Hematopoietic multipotent progenitor cell treated with erythropoietin and hydrocortisone succinate and interleukin-3 and kit ligand, for 17 days (in vitro differentiated cells): ENCODE data around the gene BIVM.
"Not testable (repeated sequence)": the region's sequence is repeated elsewhere in the genome, so short reads cannot be mapped to it uniquely, and the experiment has no call there.

Experiments
- DNase-seq: peaks from one replicate; pipeline ENCODE4 v3.0.0-alpha.2; 2015; ENCODE audit warnings: low spot score

Gene BIVM, protein sequence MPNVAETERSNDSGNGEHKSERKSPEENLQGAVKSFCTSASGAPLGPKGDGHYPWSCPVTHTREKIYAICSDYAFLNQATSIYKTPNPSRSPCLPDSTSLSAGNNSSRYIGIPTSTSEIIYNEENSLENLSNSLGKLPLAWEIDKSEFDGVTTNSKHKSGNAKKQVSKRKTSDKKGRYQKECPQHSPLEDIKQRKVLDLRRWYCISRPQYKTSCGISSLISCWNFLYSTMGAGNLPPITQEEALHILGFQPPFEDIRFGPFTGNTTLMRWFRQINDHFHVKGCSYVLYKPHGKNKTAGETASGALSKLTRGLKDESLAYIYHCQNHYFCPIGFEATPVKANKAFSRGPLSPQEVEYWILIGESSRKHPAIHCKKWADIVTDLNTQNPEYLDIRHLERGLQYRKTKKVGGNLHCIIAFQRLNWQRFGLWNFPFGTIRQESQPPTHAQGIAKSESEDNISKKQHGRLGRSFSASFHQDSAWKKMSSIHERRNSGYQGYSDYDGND

DNA sequence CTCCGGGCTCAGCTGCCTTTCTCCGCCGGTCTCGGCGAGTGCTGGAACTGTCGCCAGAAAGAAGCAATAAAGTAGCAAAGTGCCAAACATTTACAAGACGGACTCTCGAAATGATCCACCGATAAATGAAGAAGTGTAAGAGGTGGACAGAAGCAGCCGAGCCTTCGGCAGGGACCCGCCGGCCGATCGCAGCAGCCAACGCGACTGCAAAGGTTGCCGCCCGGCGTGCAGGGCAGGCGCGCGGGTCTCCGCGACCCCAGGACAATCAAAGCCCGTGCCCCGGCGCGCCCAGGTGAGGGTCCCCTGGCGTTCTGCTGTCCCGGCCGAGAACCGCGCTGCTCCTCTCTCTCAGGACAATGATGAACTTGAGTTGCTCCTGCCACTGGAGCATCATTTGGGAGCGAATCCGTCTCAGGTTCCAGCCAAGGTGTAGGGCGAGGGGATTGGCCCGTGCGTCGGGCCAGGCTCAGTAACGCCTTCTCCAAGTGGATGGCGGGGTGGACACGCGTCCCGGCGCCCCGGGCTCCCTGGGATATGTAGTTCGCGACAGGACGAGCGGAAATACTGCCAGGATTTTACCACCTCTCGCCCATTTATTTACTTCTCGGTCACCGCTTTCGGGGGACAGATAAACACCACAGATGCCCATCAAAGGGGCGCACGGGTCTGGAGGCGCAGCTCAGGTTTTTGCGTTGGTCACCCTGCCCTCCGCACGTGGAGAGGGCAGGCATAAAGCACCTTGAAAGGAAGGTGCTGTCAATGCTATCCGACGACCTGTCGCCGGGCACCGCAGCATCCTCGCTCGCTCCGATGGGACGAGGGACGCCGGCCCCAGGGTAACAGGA lies at the start of gene BIVM, which contains the start of gene POGLUT2:
Gene BIVM (plus strand): TSS at position 539 of the 845 bp plus-strand sequence. CDS start 8,149 bp downstream, outside the sequence.
Gene POGLUT2 (minus strand): TSS at position 396 of the 845 bp plus-strand sequence. CDS start 306 bp downstream, at position 90.
- DNase-seq, result no peak

DNA sequence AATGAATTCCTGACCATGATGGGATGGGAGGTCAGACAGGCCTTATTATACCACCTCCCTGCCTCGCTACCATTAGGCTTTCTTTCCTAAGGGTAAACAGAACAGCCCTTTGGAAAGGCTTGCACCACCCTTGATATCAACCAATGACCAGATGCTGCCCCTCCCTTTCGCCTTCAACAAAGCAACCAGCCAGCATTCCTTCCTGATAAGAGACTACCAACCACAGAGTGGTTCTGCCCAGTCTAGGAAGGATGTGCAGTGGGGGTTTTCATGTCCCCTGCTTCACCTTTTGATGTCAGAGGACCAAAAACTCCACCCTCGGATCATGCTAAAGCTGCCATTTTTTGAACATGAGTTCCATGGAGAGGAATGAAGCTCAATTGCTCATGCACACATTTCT lies 47.0 kb upstream of the BIVM start:
- no peak for DNase-seq

DNA sequence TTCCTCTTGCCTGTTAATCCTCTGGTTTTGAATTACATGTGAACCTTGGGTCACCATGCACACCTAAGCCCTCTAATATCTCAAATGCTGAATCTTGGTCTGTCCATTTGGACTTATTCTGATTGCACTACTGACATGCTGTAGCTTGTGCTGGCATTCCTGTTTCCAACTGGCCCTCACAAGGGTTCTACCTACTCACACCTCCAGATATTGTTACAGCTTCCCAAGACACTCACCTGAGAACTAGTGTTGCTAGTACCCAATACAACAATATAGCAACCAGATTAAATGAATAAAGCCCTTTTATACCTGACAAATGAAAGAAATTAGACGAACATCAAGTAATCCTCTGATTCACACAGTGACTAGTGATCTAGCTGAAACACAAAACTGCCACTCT lies 41.9 kb upstream of the BIVM start:
- DNase-seq, result no peak

DNA sequence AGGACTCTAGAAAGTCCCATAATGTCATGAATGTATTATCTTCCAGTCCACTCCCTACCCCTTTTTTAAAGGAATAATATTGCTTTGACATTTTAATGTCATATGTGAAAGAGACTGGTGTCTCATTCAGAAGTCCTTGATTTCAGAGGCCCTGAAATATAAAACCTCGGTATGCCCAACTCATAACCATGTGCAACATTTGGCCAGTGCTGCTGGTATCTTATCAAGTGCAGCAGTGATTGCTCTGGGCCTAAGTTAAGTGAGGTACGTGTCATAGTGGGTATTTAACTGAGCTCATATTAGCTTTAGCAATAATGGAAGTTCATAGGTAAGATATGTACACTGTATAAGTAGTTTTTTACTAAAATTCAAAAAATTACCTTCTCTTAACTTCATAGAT lies 40.1 kb upstream of the BIVM start:
- DNase-seq, result no peak

DNA sequence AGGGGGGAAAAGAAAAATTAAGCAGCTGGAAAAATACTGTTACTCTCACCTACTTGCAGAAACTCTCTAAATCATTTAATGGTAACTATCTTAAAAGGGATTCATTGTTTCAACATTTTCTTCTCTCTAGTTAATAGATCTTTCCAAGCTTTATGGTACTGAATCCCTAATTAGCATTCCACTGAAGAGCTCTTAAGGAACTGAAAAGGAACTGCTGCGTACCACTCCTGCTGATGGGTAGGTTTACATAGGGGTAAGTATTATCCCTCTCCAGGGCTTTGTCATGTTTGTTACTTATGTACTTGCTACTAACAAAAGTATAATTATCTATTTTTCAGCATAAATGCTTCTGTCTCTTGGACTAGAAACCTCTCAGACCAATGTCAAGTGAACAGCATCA lies 37.8 kb upstream of the BIVM start:
- no peak for DNase-seq

DNA sequence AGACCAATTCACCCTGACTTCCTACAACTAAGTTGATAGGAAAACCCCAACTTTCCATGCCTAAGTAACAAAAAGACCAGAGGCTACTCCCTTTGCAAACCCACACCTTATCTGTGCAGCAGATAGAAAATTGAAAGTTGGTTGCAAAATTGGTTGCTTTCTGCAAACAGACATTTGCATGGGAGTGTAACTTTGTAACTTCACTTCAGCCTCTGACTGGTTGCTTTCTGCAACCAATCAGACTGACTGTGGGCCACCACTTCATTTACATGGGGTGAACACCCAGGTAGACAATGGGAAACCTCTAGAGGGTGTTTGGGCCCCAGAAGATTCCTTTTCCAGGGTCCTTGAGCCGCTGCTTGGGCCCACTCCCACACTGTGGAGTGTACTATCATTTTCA lies 35.2 kb upstream of the BIVM start:
- no peak for DNase-seq

DNA sequence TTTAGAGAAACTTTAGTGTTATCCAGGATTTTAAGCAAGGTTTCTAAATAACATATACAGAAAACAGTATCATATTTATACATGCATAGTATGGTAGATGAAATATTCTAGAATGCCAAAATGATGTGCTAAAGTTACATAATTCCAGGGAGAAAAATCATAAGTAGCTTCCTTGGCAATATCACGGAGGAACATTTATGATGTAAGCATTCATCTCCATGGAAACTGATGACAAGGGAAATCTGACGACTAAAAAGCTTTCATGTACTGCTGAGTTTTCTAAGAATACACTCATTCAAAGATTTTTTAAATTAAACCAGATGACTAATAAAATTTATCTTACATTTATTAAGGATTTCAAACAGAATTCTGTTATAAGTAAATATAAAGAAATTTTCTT lies 30.0 kb upstream of the BIVM start:
- no peak for DNase-seq

DNA sequence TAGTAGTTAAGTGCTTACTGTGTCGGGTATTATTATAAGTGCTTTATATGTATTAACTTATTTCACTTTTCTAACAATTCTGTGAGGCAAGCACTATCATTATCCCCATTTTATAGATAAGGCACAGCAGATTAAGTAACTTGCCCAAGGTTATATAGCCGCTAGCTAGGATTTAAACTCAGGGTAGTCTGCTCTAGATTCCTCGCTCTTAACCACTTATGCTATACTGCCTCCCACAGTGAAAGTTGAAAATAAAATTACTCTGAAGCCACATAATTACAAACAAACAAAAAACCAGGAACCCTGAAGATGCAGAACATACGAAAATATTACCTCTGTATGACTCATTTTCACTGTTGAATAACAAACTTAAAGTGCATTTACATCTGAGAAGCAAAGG lies 29.2 kb upstream of the BIVM start:
- no peak for DNase-seq

DNA sequence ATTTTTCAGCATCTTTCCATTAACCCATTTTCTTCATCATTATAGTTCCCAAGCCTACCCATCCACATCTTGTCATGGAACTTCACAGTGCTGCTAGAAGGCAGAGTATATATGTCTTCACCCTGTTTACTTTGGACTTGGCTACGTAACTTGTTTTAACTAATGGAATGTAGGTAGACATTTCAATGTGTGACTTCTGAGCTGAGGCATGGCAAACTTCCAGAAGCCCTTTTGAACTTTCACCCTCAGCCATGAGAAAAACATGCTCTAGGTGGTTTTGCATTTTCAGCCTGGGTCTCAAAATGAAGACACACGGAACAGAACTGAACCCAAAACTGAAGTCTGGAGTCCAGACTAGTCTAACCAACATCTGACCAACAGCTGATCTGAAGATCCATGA lies 28.5 kb upstream of the BIVM start:
- DNase-seq, result no peak

DNA sequence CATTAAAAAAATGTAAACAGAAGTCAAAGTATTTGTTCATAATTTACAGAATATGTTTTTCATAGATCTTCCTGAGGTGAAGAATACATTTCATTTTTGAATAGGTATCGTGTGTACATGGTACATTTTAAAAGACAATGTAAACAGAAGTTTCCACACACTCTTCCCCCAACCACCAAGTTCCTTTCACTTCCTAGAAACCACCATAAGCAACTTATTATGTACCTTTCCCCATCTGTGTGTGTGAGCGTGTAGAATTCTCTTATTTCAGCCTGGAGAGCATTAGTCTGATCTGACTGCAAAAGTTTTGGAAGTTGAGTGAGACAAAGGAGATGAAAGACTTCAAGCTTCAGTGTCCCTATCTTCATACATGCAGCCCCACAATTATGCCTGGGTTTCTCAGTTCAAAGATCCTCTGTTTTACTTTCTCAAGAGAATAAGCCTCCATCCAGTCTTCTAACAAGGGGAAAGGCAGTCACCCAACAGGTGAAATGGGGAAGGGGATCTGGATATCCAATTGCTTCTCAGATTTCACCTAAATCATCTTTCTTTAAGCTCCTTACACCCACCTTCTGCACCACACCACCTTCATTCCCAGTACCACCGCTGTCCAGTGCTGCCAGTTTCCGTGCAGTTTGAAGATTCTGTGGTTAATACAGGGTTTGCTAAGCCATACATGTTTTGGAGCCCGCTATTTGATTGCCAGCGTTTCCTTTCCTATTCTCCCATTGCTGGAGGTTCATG lies 27.4 kb upstream of the BIVM start:
- no peak for DNase-seq

DNA sequence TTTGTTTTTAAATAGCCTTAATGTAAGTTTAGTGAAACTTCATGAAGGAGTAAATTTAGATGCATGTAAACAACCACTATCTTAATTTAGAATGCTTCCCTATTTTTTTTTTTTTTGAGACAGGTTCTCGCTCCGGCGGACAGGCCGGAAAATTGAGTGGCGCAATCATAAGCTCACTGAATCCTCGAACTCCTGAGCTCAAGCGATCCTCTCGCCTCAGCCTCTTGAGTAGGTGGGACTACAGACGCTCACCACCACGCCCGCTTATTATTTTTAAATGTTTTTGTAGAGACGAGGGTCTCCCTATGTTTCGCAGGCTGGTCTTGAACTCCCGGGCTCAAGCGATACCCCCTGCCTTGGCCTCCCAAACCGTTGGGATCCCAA lies 26.9 kb upstream of the BIVM start:
- DNase-seq, result no peak

DNA sequence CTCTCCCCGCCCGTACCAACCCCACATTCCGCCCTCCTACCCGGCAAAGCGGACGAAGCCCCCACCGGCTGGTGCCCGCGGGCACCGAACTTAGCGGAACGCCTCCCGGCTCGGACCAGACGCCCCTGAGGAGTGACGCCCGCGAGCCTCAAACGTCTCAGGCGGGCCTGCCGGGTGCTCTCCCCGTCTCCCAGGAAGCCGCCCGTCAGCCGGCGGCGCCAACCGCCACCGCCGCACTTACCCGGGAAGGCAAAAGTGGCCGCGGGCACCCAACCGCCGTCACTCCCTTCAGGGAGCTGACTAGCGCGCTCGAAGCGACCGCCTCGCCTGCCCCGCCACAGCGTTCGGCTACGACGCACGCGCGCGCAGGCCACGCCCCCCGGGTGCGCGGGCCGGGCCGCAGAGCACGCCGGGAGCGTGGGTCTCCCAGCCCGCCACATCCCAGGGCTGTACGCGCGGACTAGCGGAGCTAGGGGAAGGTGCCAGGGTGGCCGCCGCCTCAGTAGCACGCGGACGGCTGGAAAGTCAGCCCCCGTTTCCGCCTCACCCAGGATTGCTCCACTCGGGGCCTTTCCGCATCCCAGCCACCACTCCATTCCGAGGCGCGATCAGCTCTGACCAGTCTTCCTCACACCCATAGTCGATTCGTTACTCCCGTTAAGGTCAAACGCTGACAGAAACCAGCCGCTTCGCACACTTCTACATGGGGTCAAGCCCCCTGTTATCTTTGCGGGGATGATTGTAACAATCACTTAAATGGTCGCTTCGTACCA lies 25.3 kb upstream of the BIVM start, which contains the start of gene TEX30:
Gene TEX30 (minus strand): TSS at position 346 of the 773 bp plus-strand sequence. CDS start 3,760 bp downstream, outside the sequence.
- DNase-seq, result peak; percentile 76

DNA sequence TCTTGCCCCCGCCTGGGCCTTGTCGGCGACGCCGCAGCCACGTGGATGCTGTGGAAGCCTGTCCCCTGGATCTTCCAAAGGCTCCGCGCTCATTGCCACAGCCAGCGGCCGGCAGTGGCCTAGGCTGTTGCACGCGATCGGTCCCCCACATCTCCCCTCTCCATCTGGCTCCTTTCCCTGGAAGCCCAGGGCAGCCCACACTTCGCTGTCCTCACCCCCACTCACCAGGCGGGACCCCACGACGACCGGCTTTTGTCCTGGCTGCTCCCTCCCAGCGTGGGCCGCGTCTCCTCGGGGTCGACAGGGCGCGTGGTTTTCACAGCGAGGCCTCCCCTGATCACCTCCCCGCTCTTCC lies 24.7 kb upstream of the BIVM start:
- DNase-seq, result no peak

DNA sequence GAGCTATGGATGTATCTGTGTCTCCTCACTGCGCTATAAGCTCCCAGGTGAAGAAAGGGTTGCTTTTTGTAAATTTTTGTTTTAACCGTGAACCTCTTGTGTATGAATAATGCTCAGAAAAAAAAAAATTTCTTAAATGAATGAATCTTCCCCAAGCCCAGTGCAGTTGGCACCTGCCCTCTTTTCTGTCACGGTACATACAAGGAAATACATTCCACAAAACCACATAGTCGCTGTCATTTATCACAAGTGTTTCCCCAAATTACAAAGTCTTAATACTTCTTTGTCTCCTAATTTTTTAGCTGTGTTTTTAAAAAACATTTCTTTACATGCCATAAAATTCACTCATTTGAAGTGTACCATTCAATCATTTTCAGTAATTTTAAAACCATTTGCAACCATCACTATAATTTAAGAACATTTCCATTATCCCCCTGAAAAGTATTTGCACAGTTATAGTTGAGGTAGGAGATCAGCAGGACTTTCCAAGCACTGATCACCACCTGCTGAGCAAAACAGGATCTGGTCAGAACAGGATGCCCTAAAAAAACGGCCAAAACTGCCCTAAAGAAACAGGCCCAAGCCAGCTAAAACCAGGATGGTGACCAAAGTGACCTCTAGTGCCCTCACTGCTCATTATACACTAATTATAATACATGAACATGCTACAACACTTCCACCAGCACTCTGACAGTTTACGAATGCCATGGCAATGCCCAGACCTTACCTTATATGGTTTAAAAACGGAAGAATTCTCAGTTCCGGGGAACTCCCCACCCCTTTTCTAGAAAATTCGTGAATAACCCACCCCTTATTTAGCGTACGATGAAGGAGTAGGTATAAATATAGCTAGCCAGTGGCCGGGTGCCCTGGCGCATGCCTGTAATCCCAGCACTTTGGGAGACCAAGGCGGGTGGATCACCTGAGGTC lies 24.1 kb upstream of the BIVM start:
- DNase-seq, result no peak

DNA sequence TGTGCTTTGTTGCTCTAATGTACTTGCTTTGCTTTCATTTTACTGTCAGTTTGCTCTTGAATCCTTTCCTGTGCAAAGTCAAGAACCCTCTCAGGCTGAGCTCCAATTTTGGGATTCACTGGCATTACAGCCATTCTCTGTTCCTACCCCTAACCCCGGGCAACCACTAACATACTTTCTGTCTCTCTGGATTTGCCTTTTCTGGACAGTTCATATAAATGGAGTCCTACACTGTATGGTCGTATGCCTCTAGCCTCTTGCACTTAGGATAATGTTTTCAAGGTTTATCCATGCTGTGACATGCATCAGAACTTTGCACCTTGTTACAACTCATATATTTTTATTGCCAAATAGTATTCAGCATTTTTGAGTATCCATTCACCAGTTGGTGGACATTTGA lies 22.6 kb upstream of the BIVM start:
- no peak for DNase-seq

DNA sequence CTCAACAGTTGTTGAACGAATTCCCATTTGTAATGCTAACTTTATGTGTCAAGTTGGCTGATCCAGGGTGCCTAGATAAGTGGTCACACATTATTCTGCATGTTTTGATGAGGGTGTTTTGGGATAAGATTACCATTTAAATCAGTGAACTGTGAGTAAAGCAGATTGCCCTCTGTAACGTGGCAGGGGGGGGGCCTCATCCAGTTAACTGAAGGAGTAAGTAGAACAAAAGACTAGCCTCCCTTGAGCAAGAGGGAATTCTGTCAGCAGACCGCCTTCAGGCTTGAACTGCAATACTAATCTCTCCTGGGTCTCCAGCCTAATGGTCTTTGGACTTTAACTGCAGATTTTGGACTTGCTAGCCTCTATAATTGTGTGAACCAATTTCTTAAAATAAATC lies 21.2 kb upstream of the BIVM start:
- no peak for DNase-seq

DNA sequence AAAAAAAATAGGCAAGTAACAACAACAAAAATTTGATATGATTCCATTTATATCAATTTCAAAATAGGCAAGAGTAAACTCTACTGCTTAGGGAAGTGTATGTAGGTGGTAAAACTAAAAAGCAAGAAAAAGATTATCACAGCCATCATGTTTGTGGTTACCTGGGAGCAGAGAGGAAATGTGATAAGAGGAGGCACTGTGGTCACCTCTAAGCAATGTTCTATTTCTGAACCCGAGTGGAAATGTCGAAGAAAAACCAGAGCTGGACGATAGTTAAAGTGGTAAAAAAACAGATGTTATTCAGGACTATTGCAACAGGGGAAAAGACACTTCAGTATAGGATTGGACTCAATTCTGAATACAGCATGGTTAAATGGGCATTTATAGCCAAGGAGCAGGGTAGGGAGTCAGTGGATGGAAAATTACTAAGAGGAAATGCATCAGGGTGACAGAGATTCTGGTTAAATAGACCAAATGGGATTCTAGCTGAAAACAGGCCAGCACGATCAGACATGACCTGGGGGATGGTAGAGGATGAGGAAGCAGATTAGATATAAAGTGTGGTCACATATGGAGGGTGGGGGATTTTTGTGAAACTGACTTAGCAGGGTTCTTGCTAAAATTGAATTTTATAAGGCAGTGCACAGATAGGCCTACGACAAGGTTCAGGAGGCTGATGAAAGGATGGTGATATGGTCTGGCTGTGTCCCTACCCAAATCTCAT lies 19.3 kb upstream of the BIVM start:
- DNase-seq, result no peak

DNA sequence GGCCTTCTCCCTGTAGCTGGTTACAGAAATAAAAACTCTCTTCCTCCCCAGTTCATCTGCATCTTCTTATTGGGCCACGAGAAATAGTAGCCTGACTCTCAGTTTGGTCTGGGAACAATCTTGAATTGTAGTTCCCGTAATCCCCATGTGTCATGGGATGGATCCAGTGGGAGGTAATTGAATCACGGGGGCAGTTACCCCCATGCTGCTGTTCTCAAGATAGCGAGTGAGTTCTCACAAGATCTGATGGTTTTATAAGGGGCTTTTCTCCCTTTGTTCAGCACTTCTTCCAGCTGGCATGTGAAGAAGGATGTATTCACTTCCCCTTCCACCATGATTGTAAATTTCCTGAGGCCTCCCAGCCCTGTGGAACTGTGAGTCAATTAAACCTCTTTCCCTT lies 18.3 kb upstream of the BIVM start:
- DNase-seq, result not testable (repeated sequence)

DNA sequence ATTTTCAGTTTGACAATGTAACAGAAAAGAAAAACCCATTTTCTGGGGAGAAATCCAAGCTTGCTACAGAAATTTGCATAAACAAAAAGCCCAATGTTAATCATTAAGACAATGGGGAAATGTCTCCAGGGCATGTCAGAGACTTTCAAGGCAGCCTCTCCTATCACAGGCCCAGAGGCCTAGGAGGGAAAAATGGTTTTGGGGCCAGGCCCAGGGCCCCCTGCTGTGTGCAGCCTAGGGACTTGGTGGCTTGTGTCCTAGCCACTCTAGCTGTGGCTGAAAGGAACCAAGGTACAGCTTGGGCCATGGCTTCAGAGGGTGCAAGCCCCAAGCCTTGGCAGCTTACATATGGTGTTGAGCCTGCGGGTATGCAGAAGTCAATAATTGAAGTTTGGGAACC lies 17.3 kb upstream of the BIVM start:
- DNase-seq, result no peak

DNA sequence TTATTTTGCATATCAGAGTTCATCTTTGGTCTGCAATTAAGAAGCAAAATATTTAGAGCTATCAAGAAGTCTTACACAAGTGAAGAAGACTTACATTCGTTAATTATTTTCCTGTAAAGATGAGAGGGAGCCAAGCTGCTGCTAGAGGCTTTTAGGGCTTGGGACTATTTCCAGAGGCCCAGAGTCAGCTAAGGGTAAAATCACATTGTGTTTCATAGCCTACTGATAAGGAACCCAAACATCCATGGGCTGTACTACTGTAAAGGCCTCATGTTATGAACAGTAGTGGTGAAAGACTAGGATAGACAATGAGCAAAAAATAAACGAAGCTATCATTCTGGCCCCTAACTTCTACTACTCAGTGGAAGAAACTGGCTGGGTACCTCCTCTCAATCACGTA lies 14.4 kb upstream of the BIVM start:
- DNase-seq, result no peak
